K562 (cell line): ENCODE data around the gene KIAA0930. TPM values are rescaled to one million over a fixed set of nuclear protein-coding genes. Genes with fewer than 3 reads are reported as not detected.

ENCODE experiments used
- ATAC-seq: fragments of 200-7000 bp; cut with Tn5 transposase; 3 replicates; pipeline ENCODE4 v1.9.1; 2020; ENCODE audit warnings: moderate library complexity
- BruUV-seq: library from RNA; stranded (reverse); fragments of 400-500 nt; replicated peaks from 2 replicates; lab custom pipeline; 2021; lab: Mats Ljungman, UMichigan
- CTCF ChIA-PET: fragments of 300-600 bp; formaldehyde crosslinking; extraction: SDS; loops from one replicate; lab custom pipeline; 2021; ENCODE audit warnings: low intra/inter-chr PET ratio; lab: Yijun Ruan, JAX
- POLR2A ChIA-PET: fragments of 300-600, 350-650 bp; sonication (Branson Sonifier 250); formaldehyde crosslinking; extraction: SDS; loops from one replicate; lab custom pipeline; 2021; ENCODE audit warnings: antibody characterized with exemption, inconsistent platforms; lab: Yijun Ruan, JAX
- DNase-seq, 4 experiments: peaks; one replicate each; pipeline versions ENCODE4 v3.0.0 to v3.0.0-alpha.2; 2011 to 2018; ENCODE audit warnings: low spot score in 3 of 4, mixed read lengths in 3 of 4; ENCODE audit errors: extremely low read depth in 1 of 4
- FAIRE-seq: peaks from 2 replicates; lab custom pipeline; 2011; peaks lifted over from hg19 to GRCh38; lab: Jason Lieb, UNC
- H2AFZ ChIP-seq: 2 replicates; pipeline ENCODE4 v1.6.0; 2011; ENCODE audit warnings: low read depth, low read length, control low read depth, inconsistent platforms
- H3K27ac ChIP-seq: fragments of 200-600 bp; 3 replicates; pipeline ENCODE4 v1.8.0; 2011; ENCODE audit warnings: low read depth, mild to moderate bottlenecking, control low read depth, inconsistent platforms, low read length, moderate library complexity, mixed read lengths; ENCODE audit errors: extremely low read depth
- H3K27me3 ChIP-seq, 2 experiments: fragments of 300-600 bp in 1 of 2; 2 replicates in 1 of 2; 3 replicates in 1 of 2; pipeline versions ENCODE4 v1.6.0 to v1.8.0; 2011; ENCODE audit warnings: inconsistent platforms in 2 of 2, low read length in 2 of 2, mild to moderate bottlenecking in 1 of 2, mixed read lengths in 1 of 2, moderate library complexity in 1 of 2; ENCODE audit not compliant: control insufficient read depth in 2 of 2, insufficient read depth in 2 of 2
- H3K36me3 ChIP-seq: fragments of 300-600 bp; 3 replicates; pipeline ENCODE4 v1.8.0; 2011; ENCODE audit warnings: mild to moderate bottlenecking, low read length, inconsistent platforms; ENCODE audit not compliant: control insufficient read depth, insufficient read depth
- H3K4me1 ChIP-seq, 2 experiments: fragments of 200-600 bp in 1 of 2; replicated peaks in 1 of 2; 2 replicates in 1 of 2; 3 replicates in 1 of 2; pipeline versions ENCODE4 v1.5.1 to v1.8.0; 2011; ENCODE audit warnings: inconsistent platforms in 2 of 2, low read length in 2 of 2, mild to moderate bottlenecking in 1 of 2, mixed read lengths in 1 of 2, moderate library complexity in 1 of 2; ENCODE audit not compliant: control insufficient read depth in 2 of 2, insufficient read depth in 2 of 2
- H3K4me2 ChIP-seq: 2 replicates; pipeline ENCODE4 v1.6.1; 2011; ENCODE audit warnings: low read length, control low read depth, inconsistent platforms, mixed read lengths; ENCODE audit not compliant: insufficient read depth
- H3K4me3 ChIP-seq: fragments of 200-600 bp; sonication (generic), shearing (Covaris generic); 2 replicates; pipeline ENCODE4 v1.5.1; 2016; ENCODE audit warnings: control low read depth, inconsistent platforms
- H3K79me2 ChIP-seq: fragments of 200-600 bp; 3 replicates; pipeline ENCODE4 v1.8.0; 2011; ENCODE audit warnings: low read length, inconsistent platforms; ENCODE audit not compliant: control insufficient read depth, insufficient read depth
- H3K9ac ChIP-seq, 2 experiments: 2 replicates each; pipeline versions ENCODE4 v1.6.0 to v1.6.1; 2011; ENCODE audit warnings: low read depth in 2 of 2, low read length in 2 of 2, control low read depth in 1 of 2, inconsistent platforms in 1 of 2, mild to moderate bottlenecking in 1 of 2, mixed read lengths in 1 of 2; ENCODE audit not compliant: insufficient read depth in 1 of 2
- H3K9me1 ChIP-seq: one replicate; pipeline ENCODE4 v1.6.0; 2011; ENCODE audit warnings: inconsistent platforms, mild to moderate bottlenecking, low read length, moderate library complexity; ENCODE audit not compliant: control insufficient read depth, insufficient read depth
- H3K9me3 ChIP-seq: replicated peaks from 2 replicates; pipeline ENCODE4 v1.5.1; 2011; ENCODE audit warnings: low read depth, low read length, inconsistent platforms; ENCODE audit not compliant: control insufficient read depth, insufficient read depth
- H4K20me1 ChIP-seq: replicated peaks from 2 replicates; pipeline ENCODE4 v1.6.1; 2011; ENCODE audit warnings: low read length, inconsistent platforms, mixed read lengths; ENCODE audit not compliant: control insufficient read depth, insufficient read depth
- BRD9 ChIP-seq: fragments of 450-650 bp; IDR thresholded peaks from 2 replicates; pipeline ENCODE4 v1.6.1; 2018; ENCODE audit warnings: low read depth; ENCODE audit not compliant: partially characterized antibody
- MBD1 ChIP-seq: fragments of 250-450 bp; sonication (Bioruptor Pico); IDR thresholded peaks from 2 replicates; pipeline ENCODE4 v1.8.0; 2022; ENCODE audit warnings: inconsistent platforms
- RBM22 ChIP-seq: fragments of 200-400 bp; formaldehyde crosslinking; IDR thresholded peaks from 2 replicates; pipeline ENCODE4 v1.6.1; 2018; ENCODE audit warnings: low read length, low read depth; ENCODE audit not compliant: poor library complexity, severe bottlenecking
- SAFB2 ChIP-seq: fragments of 200-400 bp; formaldehyde crosslinking; IDR thresholded peaks from 2 replicates; pipeline ENCODE4 v1.6.1; 2018; ENCODE audit warnings: borderline replicate concordance, low read length, low read depth, moderate library complexity; ENCODE audit not compliant: severe bottlenecking
- TBL1XR1 ChIP-seq, 2 experiments: IDR thresholded peaks; 2 replicates each; pipeline ENCODE4 v1.6.1; 2012; ENCODE audit warnings: improper control_type of control experiment in 2 of 2, low read length in 2 of 2, mild to moderate bottlenecking in 1 of 2
- THAP12 ChIP-seq: fragments of 250-450 bp; sonication (Bioruptor Pico); IDR thresholded peaks from 2 replicates; pipeline ENCODE4 v1.9.0; 2021; ENCODE audit warnings: mild to moderate bottlenecking, inconsistent platforms
- ZKSCAN3 ChIP-seq: fragments of 250-450 bp; sonication (Bioruptor Pico); IDR thresholded peaks from 2 replicates; pipeline ENCODE4 v1.4.0; 2020
- ZNF24 ChIP-seq: fragments of 450-650 bp; IDR thresholded peaks from 2 replicates; pipeline ENCODE4 v1.6.1; 2016
- ZSCAN29 ChIP-seq: fragments of 450-650 bp; IDR thresholded peaks from 2 replicates; pipeline ENCODE4 v1.6.1; 2017
- WGBS: fragments of 100-300 bp; shearing (Covaris generic); methylation state at CpG from one replicate; pipeline ENCODE4 v1.1.6; 2016; ENCODE audit warnings: low coverage, mixed read lengths; ENCODE audit not compliant: insufficient coverage; ENCODE audit errors: missing lambda C conversion rate; 5-methylcytosine and 5-hydroxymethylcytosine counted together
- in situ Hi-C: fragments of 300-500 bp; cut with MboI; formaldehyde crosslinking; loops from 4 replicates; pipeline ENCODE4 v1.15.0; 2018; ENCODE audit warnings: inconsistent platforms, mixed read lengths
- intact Hi-C: fragments of 100-400 bp; cut with micrococcal nuclease; formaldehyde crosslinking; loops from 2 replicates; pipeline ENCODE4 v1.14.2; 2022
- polyA plus RNA-seq, 8 experiments: library from polyadenylated mRNA; depleted of rRNA in 4 of 8; stranded (reverse) in 5 of 8; unstranded in 3 of 8; fragments of >200 nt; fragmentation: Nextera tagmentation in 2 of 8; fragmentation: Illumina TruSeq in 1 of 8; extraction: Ambion mirVana in 2 of 8; extraction: Trizol in 1 of 8; gene quantifications; 2 replicates each; pipeline versions ENCODE4 v1.2.1 to v1.2.3, GENCODE V29; 2011 to 2014; ENCODE audit warnings: inconsistent platforms in 1 of 8, missing spikeins in 1 of 8
- total RNA-seq, 7 experiments: library from RNA; depleted of rRNA in 6 of 7; stranded (reverse); fragments of >200 nt in 6 of 7; fragmentation: Illumina TruSeq in 2 of 7; extraction: Trizol in 2 of 7; gene quantifications; 2 replicates each; pipeline versions ENCODE4 v1.2.1 to v1.2.3, GENCODE V29; 2011 to 2021; ENCODE audit warnings: low replicate concordance in 1 of 7

The KIAA0930 gene
- total and polyA plus RNA-seq, 9 of the 15 experiments (the other 6 are each of a cell fraction or from before 2014, with no cell fraction given) = 0.24 to 12.1 (median 6.4) TPM

- no peak for TF ChIP-seq MBD1 (CRISPR knock-in tag)
- TF ChIP-seq THAP12 (CRISPR knock-in tag) = no peak
- no peak for TF ChIP-seq SAFB2
- TF ChIP-seq BRD9 = no peak
- no peak for TF ChIP-seq ZSCAN29
- no peak for TF ChIP-seq RBM22
- TF ChIP-seq ZKSCAN3 (CRISPR knock-in tag) = no peak
Observed at GRCh38 chr22:45200230-45200629, 40.5 kb downstream of the KIAA0930 start (continued).

GRCh38 chr22:45199723-45200122 lies 41.0 kb downstream of the KIAA0930 start:
- no peak overlapping the region for H3K27ac ChIP-seq
- intact Hi-C loops = loop anchor here (10.0 kb wide), 1 partner anchor 95 kb away; no protein-coding TSS in a partner anchor
- no peaks in the 10 kb centered on the region for H3K79me2 ChIP-seq
- H3K9ac ChIP-seq = no peak overlapping the region
- ChIA-PET CTCF (no interaction called here), POLR2A (no interaction called here)
- H3K36me3 ChIP-seq = no peaks in the 10 kb centered on the region
- no peaks in the 10 kb centered on the region for H3K27me3 ChIP-seq
- no TSS peak for BruUV-seq
- H3K9me1 ChIP-seq = peaks cover 6% of the 10 kb centered on the region
- no peaks in the 10 kb centered on the region for H3K9me3 ChIP-seq
- H2AFZ ChIP-seq = no peak overlapping the region
- peaks cover 0 to 38% of the 10 kb centered on the region in 2 experiments; a peak in 2 of 5 replicates for H3K4me1 ChIP-seq
- no peak for ATAC-seq
- no peak overlapping the region for H3K4me2 ChIP-seq
- DNase-seq = no peak
- no peaks in the 10 kb centered on the region; the same call in 1 of the 2 replicates for H4K20me1 ChIP-seq
- in situ Hi-C loops = loop anchor here (10.0 kb wide), 2 partner anchors 85 to 1505 kb away; no protein-coding TSS in a partner anchor
- WGBS = 86% methylated on average over 5 of the region's 16 CpGs
- no peak for FAIRE-seq
- no peak overlapping the region for H3K4me3 ChIP-seq
- TF ChIP-seq TBL1XR1 (IDR thresholded peaks at IDR 0.05; ENCODE audit: low read length in 2 of 2) (no peak), ZNF24 (peak; percentile 62; the same call in 1 of the 2 replicates)
- TF ChIP-seq, all 486 proteins: peak for 1
